HG03520 (cell line): ENCODE data around the gene STX1A.
"Not testable (repeated sequence)": the region's sequence is repeated elsewhere in the genome, so short reads cannot be mapped to it uniquely, and the experiment has no call there.

ENCODE experiments used
- ATAC-seq: cut with Tn5 transposase; IDR thresholded peaks from one replicate; pipeline ENCODE4 v1.9.1; 2021; ENCODE audit warnings: mild to moderate bottlenecking, moderate library complexity; ENCODE audit not compliant: unreplicated experiment

The STX1A gene

DNA sequence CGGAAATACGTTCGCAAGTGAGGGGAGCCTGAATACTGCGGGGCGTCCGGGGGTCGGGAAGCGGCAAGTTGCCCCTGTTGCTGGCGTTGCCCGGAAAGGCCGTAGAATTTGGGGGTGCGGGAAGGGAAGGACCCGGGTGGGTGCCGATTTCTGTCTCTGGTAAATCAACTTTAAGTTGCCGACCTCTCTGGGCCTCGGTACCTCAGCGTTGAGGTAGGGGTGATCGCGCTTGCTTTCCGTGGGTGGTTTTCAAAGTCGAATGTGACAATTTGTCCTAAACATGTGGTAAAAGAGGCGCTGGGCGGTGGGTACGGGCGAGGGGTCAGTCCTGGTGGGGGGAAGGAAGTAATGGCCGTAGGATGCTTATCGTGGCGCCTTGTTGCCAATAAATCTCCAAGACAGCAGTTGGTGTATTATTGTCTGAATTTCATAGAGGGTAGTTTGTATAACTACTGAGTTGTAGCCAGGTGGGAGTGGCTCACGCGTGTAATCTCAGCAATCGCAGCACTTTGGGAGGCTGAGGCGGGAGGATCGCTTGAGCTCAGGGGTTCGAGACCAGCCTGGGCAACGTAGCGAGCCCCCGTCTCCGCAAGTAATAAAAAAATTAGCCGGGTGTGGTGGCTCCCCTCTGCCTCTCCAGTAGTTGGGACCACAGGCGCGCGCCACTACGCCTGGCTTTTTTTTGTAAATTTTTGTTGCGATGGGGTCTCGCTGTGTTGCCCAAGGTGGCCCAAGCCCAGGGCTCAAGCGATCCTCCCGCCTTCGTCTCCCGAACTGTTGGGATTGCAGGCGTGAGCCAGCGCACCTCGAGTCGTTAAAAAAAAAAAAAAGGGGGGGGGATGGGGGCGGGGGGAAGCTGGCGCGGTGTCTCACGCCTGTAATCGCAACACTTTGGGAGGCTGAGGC is 35.4 kb downstream of the STX1A start:
- ATAC-seq = no peak

- ATAC-seq = peak; percentile 90
Measured at GRCh38 chr7:73683056-73683787, 36.2 kb downstream of the STX1A start, which contains the start of the genes BUD23 and DNAJC30. Gene BUD23 (plus strand): TSS chr7:73683597. CDS start chr7:73683626, 29 bp downstream. Gene DNAJC30 (minus strand): TSS chr7:73683453. CDS start chr7:73683423, 30 bp downstream.

DNA sequence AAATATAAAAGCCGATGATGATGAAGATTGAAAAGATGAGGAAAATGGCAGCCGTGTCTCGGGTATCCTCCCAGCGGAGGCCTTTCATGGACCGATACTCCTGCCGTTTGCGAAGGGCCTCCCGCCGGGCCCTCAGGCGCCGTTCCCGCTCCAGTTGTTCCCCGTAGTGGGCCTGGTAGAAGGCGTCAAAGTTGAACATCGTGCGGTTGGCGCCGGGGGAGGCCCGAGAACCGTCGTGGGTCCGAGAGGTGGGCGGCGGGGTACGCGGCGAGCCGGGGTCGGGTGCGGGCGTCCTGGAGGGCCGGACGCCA is 36.8 kb downstream of the STX1A start:
- no peak for ATAC-seq

DNA sequence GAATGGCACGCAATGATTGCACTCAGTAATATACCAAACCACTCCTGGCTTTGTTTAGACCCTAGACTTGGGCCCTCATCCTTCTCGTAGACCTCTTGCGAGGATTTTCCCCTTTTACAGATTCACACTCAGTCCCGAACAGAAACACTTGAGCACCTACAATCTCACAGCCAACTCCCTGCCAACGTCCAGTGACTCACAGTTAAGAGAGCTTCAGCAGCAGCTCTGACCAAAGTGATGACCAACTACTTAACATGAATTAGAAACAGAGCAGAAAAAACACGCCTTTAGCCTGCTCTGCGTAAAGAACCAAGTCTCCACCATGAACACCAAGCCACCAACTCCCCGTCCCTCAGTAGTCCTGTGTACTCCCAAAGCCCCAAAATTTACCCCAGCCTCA is 38.4 kb downstream of the STX1A start:
- ATAC-seq = no peak

GRCh38 chr7:73680501-73680900 is 39.0 kb downstream of the STX1A start:
- no peak for ATAC-seq

- ATAC-seq = no peak
Measured at GRCh38 chr7:73679709-73680108, 39.8 kb downstream of the STX1A start.

GRCh38 chr7:73678862-73679261 is 40.6 kb downstream of the STX1A start:
- no peak for ATAC-seq

GRCh38 chr7:73676062-73676461 is 43.4 kb downstream of the STX1A start:
- ATAC-seq = not testable (repeated sequence)

DNA sequence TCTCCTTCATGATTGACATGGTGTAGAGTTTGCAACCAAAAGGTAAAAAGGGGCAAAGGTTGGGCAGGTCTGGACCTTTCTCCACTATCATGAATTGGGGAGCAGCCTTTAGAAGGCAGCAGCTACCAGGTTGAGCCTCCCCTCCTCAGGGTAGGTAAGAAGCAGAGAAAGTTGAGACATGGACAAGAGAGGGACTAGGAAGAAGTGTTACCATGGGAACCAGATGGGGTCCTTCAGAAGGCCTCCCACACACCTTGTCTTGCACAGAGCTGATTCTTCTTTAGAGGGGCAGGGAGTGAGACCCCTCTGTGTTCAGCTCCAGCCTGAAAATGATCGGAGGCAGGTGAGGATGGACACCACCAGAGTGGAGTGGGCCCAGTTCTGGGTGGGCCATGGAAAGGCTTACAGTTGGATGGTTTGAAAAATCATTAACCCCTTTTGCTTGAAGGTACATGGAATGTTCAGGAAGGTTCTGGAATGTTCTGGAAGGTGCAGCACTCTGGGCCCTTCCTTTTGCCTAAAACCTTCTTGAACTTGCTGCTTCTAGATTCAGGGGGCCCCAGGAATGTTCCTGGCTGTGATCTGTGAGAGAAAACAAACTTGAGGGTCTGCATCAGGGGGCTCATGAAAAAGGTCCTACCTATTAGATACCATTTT is 44.9 kb downstream of the STX1A start:
- ATAC-seq = no peak

- no peak for ATAC-seq
Measured at GRCh38 chr7:73671857-73672445, 47.5 kb downstream of the STX1A start.

- no peak for ATAC-seq
Measured at GRCh38 chr7:73671322-73671661, 48.2 kb downstream of the STX1A start.

DNA sequence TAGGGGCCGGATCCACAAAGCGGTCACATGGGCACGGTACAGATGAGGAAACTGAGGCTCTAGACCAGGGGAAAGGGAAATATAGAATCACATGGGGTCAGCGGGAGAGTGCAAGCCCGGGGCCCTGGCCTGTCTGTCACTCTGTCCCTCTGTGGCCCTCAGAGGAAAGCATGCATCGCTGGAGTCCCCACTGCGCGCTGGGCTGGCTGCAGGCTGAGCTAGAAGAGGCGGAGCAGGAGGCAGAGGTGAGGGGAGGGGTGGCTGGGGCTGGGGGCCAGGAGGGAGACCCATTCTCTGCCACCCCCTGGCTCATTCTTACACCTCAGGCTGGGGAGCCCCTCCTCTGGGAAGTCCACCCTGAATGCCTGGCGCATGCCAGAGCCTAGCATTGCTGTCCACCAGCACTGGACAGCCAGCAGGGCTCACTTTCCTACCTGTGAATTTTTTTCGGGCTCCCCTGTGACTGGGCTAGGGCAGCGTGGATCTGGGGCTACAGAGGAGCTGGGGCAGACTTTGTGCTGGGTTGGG is 49.5 kb downstream of the STX1A start:
- no peak for ATAC-seq

GRCh38 chr7:73669288-73669701 is 50.2 kb downstream of the STX1A start:
- ATAC-seq = no peak

- ATAC-seq = no peak
Measured at GRCh38 chr7:73668886-73669230, 50.6 kb downstream of the STX1A start.

DNA sequence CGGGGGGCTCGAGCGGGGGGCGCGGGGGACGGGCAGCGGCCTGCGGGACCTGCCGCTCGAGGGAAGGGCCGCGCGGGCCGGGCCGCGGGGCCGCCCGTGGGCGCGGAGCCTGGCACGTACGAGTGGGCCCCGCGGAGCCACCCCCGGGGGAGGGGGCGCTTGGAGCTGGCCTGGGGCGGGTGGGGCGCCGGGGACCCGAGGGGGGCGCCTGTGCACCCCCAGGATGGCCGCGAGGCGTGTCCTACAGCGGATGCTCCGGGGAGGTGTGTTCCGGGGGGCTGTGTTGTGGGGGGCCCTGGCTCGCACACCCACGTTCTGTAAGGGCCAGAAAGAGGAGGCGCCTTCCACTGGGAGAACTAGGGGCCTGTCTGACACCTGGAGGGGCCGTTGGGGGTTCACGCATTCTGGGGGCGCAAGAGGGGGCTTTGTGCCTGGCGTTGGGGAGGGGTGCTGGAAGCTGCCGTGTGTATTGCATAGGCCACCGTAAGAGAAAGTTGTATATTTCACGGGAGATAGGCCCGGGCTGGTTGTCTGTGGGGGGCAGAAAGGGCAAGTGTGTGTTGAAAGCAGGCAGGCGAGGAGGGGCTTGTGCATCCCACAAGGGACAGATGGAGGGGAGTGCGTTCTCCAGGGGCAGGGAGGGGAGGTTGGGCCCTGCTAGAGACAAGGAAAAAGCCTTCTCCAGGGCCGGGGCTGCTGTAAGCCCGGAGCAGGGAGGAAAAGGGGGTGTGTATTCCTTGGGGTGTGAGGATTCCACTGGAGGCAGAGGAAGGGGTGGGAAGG is 51.2 kb downstream of the STX1A start:
- ATAC-seq = no peak

DNA sequence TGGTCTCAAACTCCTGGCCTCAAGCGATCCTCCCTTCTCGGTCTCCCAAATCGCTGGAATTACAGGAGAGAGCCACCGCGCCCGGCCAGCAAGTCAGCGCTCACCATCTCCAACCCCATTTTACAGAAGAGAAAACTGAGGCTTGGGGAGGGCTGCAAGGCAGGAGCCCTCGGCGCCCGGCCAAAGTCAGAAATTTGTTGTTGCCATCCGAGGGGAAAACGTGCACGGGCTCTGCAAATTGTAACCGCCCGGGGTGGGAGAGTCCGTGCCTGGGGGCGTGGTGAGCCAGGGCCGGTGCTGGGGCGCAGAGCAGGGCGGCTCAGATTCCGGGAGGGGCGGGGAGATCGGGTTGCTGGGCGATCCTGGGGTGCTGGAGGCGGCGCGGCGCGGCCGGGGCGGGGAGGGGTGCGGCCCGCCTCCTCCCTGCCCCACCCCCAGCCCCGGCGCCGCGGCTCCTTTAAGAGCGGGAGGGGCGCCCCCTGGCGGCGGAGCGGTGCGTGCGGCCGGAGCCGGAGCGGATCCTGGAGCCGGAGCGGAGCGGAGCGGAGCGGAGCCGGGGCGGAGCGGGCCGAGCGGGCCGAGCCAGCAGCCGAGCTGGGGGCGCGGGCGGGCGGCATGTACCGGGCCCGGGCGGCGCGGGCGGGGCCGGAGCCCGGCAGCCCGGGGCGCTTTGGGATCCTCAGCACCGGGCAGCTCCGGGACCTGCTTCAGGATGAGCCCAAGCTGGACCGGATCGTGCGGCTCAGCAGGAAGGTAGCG is 51.9 kb downstream of the STX1A start, which contains the start of gene VPS37D:
Gene VPS37D (plus strand): TSS at position 488 of the 759 bp plus-strand sequence. CDS start 128 bp downstream, at position 616.
- ATAC-seq = peak; percentile 87

DNA sequence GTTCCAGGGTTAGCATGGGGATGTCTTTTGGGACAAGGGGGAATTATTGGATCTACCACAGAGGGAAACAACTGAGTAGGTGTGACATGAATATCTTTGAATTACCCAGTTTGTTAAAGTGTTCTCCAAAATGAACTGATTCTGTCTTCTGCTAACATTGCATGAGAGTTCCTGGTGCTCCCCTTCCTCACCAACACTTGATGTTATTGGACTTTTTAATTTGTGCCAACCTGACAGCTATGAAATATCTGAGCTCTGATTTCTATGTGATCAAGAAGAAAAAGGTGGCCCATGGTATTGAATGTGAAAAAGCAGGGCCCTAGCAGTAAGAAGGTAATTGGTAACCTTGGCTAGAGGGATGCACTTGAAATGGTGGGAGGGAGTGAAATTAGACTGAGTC is 56.4 kb downstream of the STX1A start:
- ATAC-seq = no peak

GRCh38 chr7:73660594-73660993 is 58.9 kb downstream of the STX1A start:
- not testable (repeated sequence) for ATAC-seq

DNA sequence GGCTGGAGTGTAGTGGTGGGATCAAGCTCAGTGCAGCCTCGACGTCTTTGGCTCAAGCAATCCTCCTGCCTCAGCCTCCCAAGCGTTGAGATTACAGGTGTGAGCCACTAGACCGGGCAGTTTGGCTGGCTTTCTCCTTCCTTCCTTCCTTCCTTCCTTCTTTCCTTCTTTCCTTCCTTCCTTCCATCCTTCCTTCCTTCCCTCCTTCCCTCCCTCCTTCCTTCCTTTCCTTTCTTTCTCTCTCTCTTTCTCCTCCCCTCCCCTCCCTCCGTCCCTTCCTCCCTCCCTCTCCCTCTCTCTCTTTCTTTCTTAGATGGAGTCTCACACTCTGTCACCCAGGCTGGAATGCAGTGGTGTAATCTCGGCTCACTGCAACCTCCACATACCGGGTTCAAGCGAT is 59.5 kb downstream of the STX1A start:
- ATAC-seq = no peak
